ENCODE results near the gene JAKMIP3.

The JAKMIP3 gene

DNA sequence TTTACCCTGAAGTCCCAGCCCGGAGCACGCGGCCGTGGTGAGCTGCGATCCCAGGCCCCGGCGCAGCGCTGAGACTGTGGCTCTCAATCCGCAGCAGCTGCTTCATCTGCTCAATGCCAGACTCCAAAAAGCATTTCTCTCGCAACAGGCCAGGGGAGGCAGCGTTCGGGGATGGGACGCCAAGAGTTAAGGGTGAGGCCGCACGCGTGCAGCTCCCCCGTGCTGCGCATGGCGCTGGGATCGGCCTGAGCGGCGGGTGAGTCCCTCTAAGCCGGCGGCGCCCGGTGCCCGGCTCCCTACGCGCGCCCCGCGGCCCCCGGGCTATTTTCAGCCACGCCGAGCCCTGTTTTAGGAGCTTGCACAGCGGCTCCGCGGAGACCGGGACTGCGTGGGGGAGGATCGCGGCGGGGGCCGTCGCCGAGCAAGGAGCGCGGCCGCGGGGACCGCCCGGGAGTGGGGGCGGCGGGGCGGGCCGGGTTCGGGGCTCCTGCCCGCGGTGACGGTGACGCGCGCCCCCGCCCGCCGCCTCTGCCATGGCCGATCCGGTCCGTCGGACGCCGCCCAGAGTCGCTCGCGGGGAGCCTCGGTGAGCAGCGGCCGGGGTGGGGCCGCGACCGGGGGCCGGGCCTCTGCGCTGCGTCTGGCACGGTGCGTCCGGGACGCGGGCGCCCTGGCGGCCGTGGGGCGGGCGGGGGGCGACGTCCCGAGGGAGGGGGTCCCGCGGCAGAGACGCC is 29.4 kb upstream of the JAKMIP3 start:
- H3K27ac Mint-ChIP-seq, result no peak overlapping the region
- no peak overlapping the region for H3K4me3 Mint-ChIP-seq
- H3K9me3 Mint-ChIP-seq, result no peaks in the 10 kb centered on the region
- no peaks in the 10 kb centered on the region for H3K36me3 Mint-ChIP-seq (ENCODE audit: low read depth)
- peaks cover 58% of the 10 kb centered on the region for H3K27me3 Mint-ChIP-seq (ENCODE audit: low read depth)
- no peaks in the 10 kb centered on the region for H3K4me1 Mint-ChIP-seq (ENCODE audit: low read depth)

DNA sequence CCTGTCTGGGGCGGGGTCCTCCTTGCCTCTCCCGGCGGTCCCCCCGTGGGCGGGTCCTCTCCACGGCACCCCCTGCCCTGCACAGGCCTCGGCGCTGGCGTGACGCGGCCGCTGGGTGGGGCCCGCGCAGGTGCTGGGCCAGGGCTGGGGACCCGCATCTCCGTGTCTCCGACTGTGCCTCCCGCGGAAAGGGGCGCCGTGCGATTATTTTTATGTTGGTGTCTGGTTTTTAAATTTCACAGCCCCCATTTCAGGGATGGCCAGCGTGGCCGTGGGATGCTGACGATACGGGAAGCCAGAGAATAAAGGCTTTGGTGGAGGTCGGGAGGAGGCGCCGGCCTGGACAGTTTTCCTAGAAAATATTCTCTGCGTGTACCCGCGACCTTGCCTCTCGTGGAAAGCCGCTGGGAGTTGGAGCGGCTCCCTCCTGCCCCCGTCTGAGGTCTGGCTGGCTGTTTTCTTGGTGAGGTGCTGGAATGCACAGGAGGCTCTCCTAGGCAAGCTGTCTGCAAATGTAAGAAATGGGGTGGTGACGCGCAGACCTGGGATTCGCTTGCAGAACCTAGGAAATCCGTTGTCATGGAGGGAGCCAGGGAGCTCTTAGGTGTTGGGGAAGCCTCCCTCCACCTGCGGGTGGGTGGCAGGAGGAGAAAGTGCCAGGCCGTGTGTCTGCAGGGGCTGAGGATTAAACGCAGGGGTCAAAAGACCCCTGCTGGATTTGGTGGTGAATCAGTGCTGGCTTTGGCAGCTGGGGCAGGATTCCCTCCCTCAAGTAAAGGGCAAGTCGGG is 28.7 kb upstream of the JAKMIP3 start:
- Mint-ChIP-seq H3K4me1 (ENCODE audit: low read depth) (no peaks in the 10 kb centered on the region), H3K27me3 (ENCODE audit: low read depth) (peaks cover 59% of the 10 kb centered on the region), H3K27ac (no peak overlapping the region), H3K36me3 (ENCODE audit: low read depth) (no peaks in the 10 kb centered on the region), H3K9me3 (no peaks in the 10 kb centered on the region), H3K4me3 (no peak overlapping the region)

DNA sequence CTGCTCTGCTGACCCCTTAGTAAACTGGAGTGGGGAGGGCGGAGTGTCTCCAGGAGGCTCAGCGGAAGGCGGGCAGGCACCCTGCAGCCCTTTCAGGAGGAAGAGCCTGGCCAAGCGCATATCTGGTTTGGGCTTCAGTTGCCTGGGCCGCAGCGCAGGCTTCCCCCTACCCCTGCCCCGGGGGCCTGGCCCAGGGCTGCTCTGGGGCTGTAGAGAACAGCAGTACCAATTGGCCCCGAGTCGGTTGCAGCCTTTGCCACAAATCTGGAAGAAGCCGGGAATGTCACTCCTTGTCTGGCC is 28.1 kb upstream of the JAKMIP3 start:
- Mint-ChIP-seq H3K9me3 (no peaks in the 10 kb centered on the region), H3K27ac (no peak overlapping the region), H3K36me3 (ENCODE audit: low read depth) (no peaks in the 10 kb centered on the region), H3K4me3 (no peak overlapping the region), H3K4me1 (ENCODE audit: low read depth) (no peaks in the 10 kb centered on the region), H3K27me3 (ENCODE audit: low read depth) (peaks cover 64% of the 10 kb centered on the region)

DNA sequence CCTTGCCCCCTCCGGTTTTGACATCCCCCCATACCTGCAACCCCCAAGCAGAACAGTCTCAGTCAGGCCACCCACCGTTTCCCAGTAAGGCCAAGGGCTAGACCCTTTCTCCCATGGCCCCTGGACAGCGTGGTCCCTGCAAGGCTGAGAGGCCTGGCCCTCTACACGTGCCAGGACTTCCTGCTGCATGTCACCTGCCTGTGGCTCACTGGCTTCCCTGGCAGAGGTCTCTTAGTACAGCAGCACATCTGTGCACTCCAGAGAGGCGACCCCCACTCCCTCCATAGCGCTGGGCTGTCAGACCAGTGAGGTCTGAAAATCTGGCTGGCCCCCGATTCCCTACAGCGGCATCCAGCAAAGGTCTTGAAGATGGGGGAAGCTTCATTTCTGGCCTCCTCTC is 26.4 kb upstream of the JAKMIP3 start:
- no peaks in the 10 kb centered on the region for H3K4me1 Mint-ChIP-seq (ENCODE audit: low read depth)
- H3K27ac Mint-ChIP-seq, result no peak overlapping the region
- H3K27me3 Mint-ChIP-seq (ENCODE audit: low read depth), result peaks cover 49% of the 10 kb centered on the region
- H3K4me3 Mint-ChIP-seq, result no peak overlapping the region
- no peaks in the 10 kb centered on the region for H3K36me3 Mint-ChIP-seq (ENCODE audit: low read depth)
- H3K9me3 Mint-ChIP-seq, result no peaks in the 10 kb centered on the region

DNA sequence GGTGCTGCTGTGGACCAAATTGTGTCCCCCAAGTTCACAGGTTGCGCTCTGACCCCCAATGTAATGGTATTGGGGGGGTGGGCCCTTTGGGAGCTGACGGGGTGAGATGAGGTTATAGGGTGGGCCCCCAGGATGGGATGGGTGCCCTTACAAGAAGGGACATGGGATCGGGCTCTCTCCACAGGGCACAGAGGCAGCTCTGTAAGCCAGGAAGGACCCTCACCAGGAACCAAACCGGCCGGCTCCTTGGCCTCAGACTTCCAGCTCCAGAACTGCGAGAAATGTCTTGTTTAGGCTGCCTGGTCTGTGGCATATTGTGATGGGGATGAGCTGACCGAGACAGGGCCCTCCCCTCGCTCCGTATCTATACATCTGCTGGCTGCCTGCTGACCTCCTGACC is 25.7 kb upstream of the JAKMIP3 start:
- Mint-ChIP-seq H3K4me3 (no peak overlapping the region), H3K27ac (no peak overlapping the region), H3K36me3 (ENCODE audit: low read depth) (no peaks in the 10 kb centered on the region), H3K4me1 (ENCODE audit: low read depth) (no peaks in the 10 kb centered on the region), H3K27me3 (ENCODE audit: low read depth) (peaks cover 44% of the 10 kb centered on the region), H3K9me3 (no peaks in the 10 kb centered on the region)

DNA sequence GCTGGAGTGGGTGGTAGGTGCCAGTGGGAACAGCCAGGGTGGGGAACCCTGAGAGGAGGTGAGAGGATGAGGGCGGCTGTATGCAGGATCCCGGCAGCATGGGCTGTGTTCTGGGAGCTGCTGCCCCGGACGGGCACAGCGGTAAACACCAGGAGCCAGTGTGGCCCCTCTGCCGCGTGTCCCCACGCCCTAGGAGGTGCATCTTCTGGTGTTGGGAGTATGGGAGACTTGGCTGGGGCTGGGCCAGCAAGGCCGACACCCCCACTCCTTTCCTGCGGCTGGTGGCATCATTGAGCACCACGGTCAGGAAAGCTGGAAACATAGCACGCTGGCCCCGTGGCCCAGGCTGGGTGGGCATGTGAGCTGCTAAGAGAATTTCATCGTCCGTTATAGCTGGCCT is 24.4 kb upstream of the JAKMIP3 start:
- Mint-ChIP-seq H3K4me3 (no peak overlapping the region), H3K27ac (no peak overlapping the region), H3K4me1 (ENCODE audit: low read depth) (no peaks in the 10 kb centered on the region), H3K36me3 (ENCODE audit: low read depth) (no peaks in the 10 kb centered on the region), H3K9me3 (no peaks in the 10 kb centered on the region), H3K27me3 (ENCODE audit: low read depth) (peaks cover 36% of the 10 kb centered on the region)

DNA sequence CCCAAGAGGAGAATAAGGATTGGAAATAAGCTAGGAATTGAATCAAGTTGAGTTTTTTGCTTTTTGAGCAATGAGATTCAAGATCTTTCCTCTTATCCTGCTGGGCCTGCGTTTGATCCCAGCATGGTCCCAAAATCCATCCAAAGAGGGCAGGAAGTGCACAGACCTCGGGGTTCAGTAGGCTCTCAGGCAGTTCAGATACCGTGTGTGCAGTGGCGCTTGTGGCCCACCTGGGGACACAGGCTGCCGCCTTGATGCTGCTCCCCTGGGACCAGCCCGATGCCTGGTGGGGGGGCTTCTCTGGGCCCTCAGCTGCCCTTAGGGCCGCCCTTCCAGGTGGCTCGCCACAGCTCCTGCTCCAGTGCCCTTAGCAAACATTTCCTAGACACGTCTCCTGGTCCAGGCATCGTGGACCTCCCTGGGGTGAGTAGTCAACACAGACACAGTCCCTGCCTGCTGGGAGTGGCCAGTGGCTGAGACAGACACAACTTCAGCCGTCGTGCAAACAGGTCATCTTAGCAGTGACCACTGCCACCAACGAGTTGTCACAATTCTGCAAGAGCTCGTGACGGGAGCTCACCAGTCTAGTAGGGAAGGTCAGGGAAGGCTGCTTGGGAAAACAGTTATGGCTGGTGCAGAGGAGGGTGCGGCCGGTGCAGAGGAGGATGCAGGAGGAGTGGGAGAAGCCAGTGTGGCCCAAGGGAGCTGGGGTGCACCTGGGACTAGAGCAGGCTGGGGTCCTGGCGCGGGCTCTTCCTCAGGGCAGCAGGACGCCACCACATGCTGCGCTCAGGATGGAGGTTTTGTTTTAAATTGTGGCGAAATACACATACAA is 21.7 kb upstream of the JAKMIP3 start:
- no peaks in the 10 kb centered on the region for H3K4me1 Mint-ChIP-seq (ENCODE audit: low read depth)
- H3K27ac Mint-ChIP-seq, result no peak overlapping the region
- H3K4me3 Mint-ChIP-seq, result no peak overlapping the region
- no peaks in the 10 kb centered on the region for H3K9me3 Mint-ChIP-seq
- H3K36me3 Mint-ChIP-seq (ENCODE audit: low read depth), result no peaks in the 10 kb centered on the region
- peaks cover 19% of the 10 kb centered on the region for H3K27me3 Mint-ChIP-seq (ENCODE audit: low read depth)

DNA sequence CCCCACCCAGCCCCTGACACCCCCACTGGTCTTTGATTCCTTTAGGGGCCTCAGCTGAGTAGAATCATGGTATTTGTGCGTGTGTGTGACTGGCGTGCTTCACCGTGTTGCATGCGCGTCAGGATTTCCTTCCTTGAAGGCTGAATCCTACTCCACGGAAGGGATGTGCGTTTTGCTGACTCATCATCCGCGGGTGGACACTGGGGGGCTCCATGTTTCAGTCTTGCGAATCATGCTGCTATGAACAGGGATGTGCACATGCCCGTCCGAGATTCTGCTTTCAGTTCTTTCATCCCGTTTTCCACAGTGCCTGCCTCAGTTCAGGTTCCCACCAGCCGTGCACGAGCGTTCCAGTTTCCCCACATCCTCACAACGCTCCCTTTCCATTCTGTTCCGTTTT is 20.9 kb upstream of the JAKMIP3 start:
- H3K4me1 Mint-ChIP-seq (ENCODE audit: low read depth), result no peaks in the 10 kb centered on the region
- H3K27ac Mint-ChIP-seq, result no peak overlapping the region
- H3K4me3 Mint-ChIP-seq, result no peak overlapping the region
- H3K9me3 Mint-ChIP-seq, result no peaks in the 10 kb centered on the region
- H3K27me3 Mint-ChIP-seq (ENCODE audit: low read depth), result peaks cover 13% of the 10 kb centered on the region
- H3K36me3 Mint-ChIP-seq (ENCODE audit: low read depth), result no peaks in the 10 kb centered on the region

DNA sequence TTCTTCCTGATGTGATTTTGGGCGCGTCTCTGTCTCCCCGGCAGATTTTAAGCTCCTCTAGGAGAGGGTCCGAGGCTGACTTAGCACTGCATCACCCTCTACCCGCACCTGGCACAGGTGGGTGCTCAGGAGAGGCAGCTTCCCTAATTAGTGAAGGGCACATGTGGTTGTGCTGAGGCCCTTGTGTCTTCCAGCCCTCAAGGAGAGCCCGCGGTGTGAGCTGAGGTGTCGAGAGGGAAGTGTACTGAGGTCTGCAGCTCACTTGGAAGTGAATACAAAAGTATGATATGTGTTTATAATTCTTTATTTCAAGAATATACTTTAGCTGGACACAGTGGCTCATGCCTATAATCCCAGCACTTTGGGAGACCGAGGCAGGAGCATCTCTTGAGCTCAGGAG is 20.4 kb upstream of the JAKMIP3 start:
- Mint-ChIP-seq H3K4me3 (no peak overlapping the region), H3K4me1 (ENCODE audit: low read depth) (no peaks in the 10 kb centered on the region), H3K27me3 (ENCODE audit: low read depth) (peaks cover 11% of the 10 kb centered on the region), H3K36me3 (ENCODE audit: low read depth) (no peaks in the 10 kb centered on the region), H3K9me3 (no peaks in the 10 kb centered on the region), H3K27ac (no peak overlapping the region)

DNA sequence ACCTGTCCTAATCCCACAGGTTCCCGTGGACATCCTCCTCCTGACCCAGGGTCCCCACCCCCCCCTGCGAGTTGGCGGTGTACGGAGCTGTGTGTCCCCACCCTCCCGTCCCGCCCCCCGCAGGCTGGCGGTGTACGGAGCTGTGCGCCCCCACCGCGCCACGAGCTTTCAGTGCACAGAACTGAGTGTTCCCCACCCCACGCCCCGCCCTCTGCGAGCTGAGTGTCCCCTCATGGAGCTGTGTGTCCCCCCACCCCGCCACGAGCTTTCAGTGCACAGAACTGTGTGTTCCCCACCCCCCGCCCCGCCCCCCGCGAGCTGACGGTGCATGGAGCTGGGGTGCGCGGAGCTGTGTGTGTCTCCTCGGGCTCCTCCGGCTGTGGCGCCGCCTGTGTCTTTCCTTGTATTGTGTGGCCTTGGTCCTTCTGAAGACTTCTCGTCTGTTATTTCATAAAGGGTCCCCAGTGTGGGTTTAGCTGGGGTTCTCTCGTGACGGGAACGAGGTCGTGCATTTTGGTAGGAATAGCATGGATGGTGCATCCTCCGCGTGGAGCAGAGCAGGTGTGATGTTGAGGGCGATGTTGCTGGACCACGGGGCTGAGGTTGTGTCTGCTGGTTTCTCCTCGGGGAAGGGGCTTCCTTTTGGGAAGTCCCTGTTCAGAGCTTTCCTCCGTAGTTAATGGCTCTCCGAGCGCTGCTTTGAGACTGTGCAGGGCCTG is 18.0 kb upstream of the JAKMIP3 start:
- H3K4me1 Mint-ChIP-seq (ENCODE audit: low read depth), result no peaks in the 10 kb centered on the region

DNA sequence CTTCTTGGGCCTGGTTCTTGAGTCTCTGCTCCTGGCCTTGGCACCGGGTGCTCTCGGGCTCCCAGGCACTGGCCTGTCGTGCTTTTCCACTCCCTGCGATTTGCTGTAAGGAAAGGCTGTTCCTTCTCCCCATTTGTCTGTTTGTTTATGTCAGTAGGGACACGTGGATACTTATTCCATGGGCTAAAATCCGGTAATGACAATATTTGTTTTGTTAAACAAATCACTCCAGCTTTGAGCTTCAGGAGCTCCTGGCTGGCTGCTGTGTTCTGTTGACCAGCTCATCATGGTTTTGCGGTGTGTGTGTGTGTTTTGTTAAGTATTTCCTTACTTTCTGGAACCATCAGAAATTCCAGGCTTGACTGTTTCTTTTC is 17.5 kb upstream of the JAKMIP3 start:
- no peaks in the 10 kb centered on the region for H3K4me1 Mint-ChIP-seq (ENCODE audit: low read depth)
- peaks cover 5% of the 10 kb centered on the region for H3K27me3 Mint-ChIP-seq (ENCODE audit: low read depth)
- no peak overlapping the region for H3K27ac Mint-ChIP-seq
- H3K36me3 Mint-ChIP-seq (ENCODE audit: low read depth), result peaks cover 2% of the 10 kb centered on the region
- peaks cover 13% of the 10 kb centered on the region for H3K9me3 Mint-ChIP-seq
- no peak overlapping the region for H3K4me3 Mint-ChIP-seq

More for the DNA sequence above, 18.0 kb upstream of the JAKMIP3 start:
- peaks cover 5% of the 10 kb centered on the region for H3K27me3 Mint-ChIP-seq (ENCODE audit: low read depth)
- no peak overlapping the region for H3K4me3 Mint-ChIP-seq
- H3K36me3 Mint-ChIP-seq (ENCODE audit: low read depth), result peaks cover 2% of the 10 kb centered on the region
- H3K27ac Mint-ChIP-seq, result no peak overlapping the region
- H3K9me3 Mint-ChIP-seq, result peaks cover 8% of the 10 kb centered on the region

DNA sequence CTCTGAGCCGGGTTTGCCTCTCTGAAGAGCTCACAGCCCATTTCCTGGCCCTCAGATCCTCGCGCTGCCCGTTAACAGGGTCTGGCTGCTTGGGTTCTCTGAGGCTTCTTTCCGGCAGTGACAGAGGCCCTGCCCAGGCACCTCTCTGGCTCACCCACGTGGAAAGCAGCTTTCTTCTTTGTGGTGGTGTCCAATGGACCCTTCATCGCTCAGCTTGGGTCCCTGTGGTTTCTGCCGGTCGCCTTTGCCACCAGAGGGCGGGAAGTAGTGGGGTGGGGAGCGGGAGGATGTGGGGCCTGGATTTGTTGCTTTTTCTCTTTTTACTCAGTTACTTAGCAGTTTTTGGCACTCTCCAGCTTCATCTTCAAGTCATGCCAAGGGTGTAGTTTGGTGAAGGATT is 15.6 kb upstream of the JAKMIP3 start:
- Mint-ChIP-seq H3K36me3 (ENCODE audit: low read depth) (peaks cover 2% of the 10 kb centered on the region), H3K27ac (no peak overlapping the region), H3K27me3 (ENCODE audit: low read depth) (peaks cover 2% of the 10 kb centered on the region), H3K9me3 (peaks cover 25% of the 10 kb centered on the region), H3K4me3 (no peak overlapping the region), H3K4me1 (ENCODE audit: low read depth) (no peaks in the 10 kb centered on the region)

DNA sequence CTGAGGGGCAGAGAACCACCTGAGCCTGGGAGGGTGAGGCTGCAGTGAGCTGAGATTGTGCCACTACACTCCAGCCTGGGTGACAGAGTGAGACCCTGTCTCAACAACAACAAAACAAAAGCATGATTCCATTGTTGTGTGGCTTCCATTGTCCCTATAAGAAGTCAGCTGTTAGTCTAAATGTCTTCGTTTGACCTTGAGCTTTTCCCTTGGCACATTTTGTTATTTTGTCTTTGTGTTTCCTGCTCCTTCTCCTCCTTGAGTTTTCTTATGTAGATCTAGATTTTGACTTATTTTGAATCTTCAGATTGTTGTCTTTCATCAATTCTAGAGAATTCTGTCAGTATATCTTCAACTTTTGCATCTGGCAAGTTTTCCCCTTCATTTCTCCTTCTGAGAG is 13.6 kb upstream of the JAKMIP3 start:
- Mint-ChIP-seq H3K36me3 (ENCODE audit: low read depth) (peaks cover 2% of the 10 kb centered on the region), H3K4me3 (no peak overlapping the region), H3K4me1 (ENCODE audit: low read depth) (no peaks in the 10 kb centered on the region), H3K27me3 (ENCODE audit: low read depth) (no peaks in the 10 kb centered on the region), H3K9me3 (peaks cover 25% of the 10 kb centered on the region), H3K27ac (no peak overlapping the region)

DNA sequence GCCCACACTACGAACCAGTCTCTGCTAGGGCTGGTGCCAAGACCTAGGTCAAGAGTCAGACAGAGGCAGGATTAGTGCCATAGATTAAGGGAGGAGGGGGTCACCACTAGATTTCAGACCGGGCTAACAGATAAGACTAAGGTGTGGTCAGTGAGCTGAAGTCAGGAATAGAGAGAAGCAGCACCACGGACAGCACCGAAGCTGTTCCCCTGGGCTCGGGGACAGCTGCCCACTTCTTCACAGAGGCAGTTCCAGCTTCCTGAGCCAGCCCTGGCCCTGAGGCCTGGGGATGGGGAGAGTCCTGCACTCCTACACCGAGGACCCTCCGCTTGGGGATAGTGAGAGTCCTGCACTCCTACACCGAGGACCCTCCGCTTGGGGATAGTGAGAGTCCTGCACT is 11.2 kb upstream of the JAKMIP3 start:
- Mint-ChIP-seq H3K9me3 (peaks cover 25% of the 10 kb centered on the region), H3K4me3 (no peak overlapping the region)

More for the DNA sequence above, 11.2 kb upstream of the JAKMIP3 start:
- Mint-ChIP-seq H3K27ac (no peak overlapping the region), H3K4me1 (ENCODE audit: low read depth) (no peaks in the 10 kb centered on the region), H3K36me3 (ENCODE audit: low read depth) (peaks cover 2% of the 10 kb centered on the region), H3K27me3 (ENCODE audit: low read depth) (no peaks in the 10 kb centered on the region)
